Activated gamma-delta T cell treated with anti-CD3 and anti-CD28 coated beads, Interleukin-2, amount 50 U/mL, for 16 hours (primary cell): Measurements from ENCODE around the gene SORCS2.
"Not testable (repeated sequence)": the region's sequence is repeated elsewhere in the genome, so short reads cannot be mapped to it uniquely, and the experiment has no call there.

ENCODE experiments used
- DNase-seq: peaks from one replicate; pipeline ENCODE4 v3.0.0-alpha.2; 2020; ENCODE audit warnings: low read depth

The SORCS2 gene

GRCh38 chr4:7554905-7555304 lies 362.6 kb downstream of the SORCS2 start:
- no peak for DNase-seq

GRCh38 chr4:7556558-7556957 lies 364.2 kb downstream of the SORCS2 start:
- no peak for DNase-seq

- DNase-seq = no peak
These were observed 365.1 kb downstream of the SORCS2 start for GRCh38 chr4:7557456-7557855.

GRCh38 chr4:7558436-7558835 lies 366.1 kb downstream of the SORCS2 start:
- no peak for DNase-seq

GRCh38 chr4:7559316-7559715 lies 367.0 kb downstream of the SORCS2 start:
- DNase-seq = no peak

- no peak for DNase-seq
These were observed 367.5 kb downstream of the SORCS2 start for GRCh38 chr4:7559741-7560395.

- no peak for DNase-seq
These were observed 369.2 kb downstream of the SORCS2 start for GRCh38 chr4:7561557-7561956.

GRCh38 chr4:7564242-7564641 lies 371.9 kb downstream of the SORCS2 start:
- no peak for DNase-seq

GRCh38 chr4:7565483-7565882 lies 373.1 kb downstream of the SORCS2 start:
- DNase-seq = no peak

GRCh38 chr4:7569810-7570783 lies 377.8 kb downstream of the SORCS2 start:
- DNase-seq = no peak

- no peak for DNase-seq
These were observed 378.7 kb downstream of the SORCS2 start for GRCh38 chr4:7571001-7571400.

- no peak for DNase-seq
These were observed 379.4 kb downstream of the SORCS2 start for GRCh38 chr4:7571701-7572100.

GRCh38 chr4:7572894-7573293 lies 380.6 kb downstream of the SORCS2 start:
- no peak for DNase-seq

- no peak for DNase-seq
These were observed 381.3 kb downstream of the SORCS2 start for GRCh38 chr4:7573576-7574091.

- DNase-seq = no peak
These were observed 382.1 kb downstream of the SORCS2 start for GRCh38 chr4:7574287-7575014.

- no peak for DNase-seq
These were observed 383.1 kb downstream of the SORCS2 start for GRCh38 chr4:7575426-7575825.

- not testable (repeated sequence) for DNase-seq
These were observed 385.2 kb downstream of the SORCS2 start for GRCh38 chr4:7577361-7578039.

- no peak for DNase-seq
These were observed 389.1 kb downstream of the SORCS2 start for GRCh38 chr4:7581477-7581876.

- no peak for DNase-seq
These were observed 390.2 kb downstream of the SORCS2 start for GRCh38 chr4:7582313-7583097.

GRCh38 chr4:7584098-7584497 lies 391.8 kb downstream of the SORCS2 start:
- DNase-seq = no peak

GRCh38 chr4:7584606-7585159 lies 392.3 kb downstream of the SORCS2 start:
- no peak for DNase-seq
